Upper lobe of left lung (tissue), 4 donors: ENCODE measurements around the gene MAP4K4.

ENCODE experiments used
- EP300 ChIP-seq, 4 donors: sonication (generic); formaldehyde crosslinking; IDR thresholded peaks; one replicate each; pipeline ENCODE4 v1.5.1; 2017; ENCODE audit warnings: antibody characterized with exemption in 4 of 4, control low read depth in 2 of 4
- POLR2A ChIP-seq, 4 donors: fragments of 450-650 bp; IDR thresholded peaks; one replicate each; pipeline ENCODE4 v1.5.1; 2016 to 2017; ENCODE audit warnings: antibody characterized with exemption in 4 of 4, mild to moderate bottlenecking in 2 of 4
- POLR2AphosphoS5 ChIP-seq, 2 donors: sonication (generic); formaldehyde crosslinking; IDR thresholded peaks; one replicate each; pipeline ENCODE4 v1.5.1; 2017; ENCODE audit warnings: antibody characterized with exemption in 2 of 2
- TF ChIP-seq, protein P1 (sequence below), 6 experiments: fragments of 450-650 bp in 4 of 6; fragments of 200-600 bp in 2 of 6; sonication (generic) in 2 of 6; IDR thresholded peaks; one replicate each; pipeline ENCODE4 v1.5.1; 2016 to 2019; ENCODE audit warnings: antibody characterized with exemption in 6 of 6

- TF ChIP-seq POLR2AphosphoS5 (IDR thresholded peaks at IDR 0.05) (no peak), EP300 (IDR thresholded peaks at IDR 0.05) (no peak), POLR2A (IDR thresholded peaks at IDR 0.05) (no peak)
- TF ChIP-seq, protein P1, sequence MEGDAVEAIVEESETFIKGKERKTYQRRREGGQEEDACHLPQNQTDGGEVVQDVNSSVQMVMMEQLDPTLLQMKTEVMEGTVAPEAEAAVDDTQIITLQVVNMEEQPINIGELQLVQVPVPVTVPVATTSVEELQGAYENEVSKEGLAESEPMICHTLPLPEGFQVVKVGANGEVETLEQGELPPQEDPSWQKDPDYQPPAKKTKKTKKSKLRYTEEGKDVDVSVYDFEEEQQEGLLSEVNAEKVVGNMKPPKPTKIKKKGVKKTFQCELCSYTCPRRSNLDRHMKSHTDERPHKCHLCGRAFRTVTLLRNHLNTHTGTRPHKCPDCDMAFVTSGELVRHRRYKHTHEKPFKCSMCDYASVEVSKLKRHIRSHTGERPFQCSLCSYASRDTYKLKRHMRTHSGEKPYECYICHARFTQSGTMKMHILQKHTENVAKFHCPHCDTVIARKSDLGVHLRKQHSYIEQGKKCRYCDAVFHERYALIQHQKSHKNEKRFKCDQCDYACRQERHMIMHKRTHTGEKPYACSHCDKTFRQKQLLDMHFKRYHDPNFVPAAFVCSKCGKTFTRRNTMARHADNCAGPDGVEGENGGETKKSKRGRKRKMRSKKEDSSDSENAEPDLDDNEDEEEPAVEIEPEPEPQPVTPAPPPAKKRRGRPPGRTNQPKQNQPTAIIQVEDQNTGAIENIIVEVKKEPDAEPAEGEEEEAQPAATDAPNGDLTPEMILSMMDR (IDR thresholded peaks at IDR 0.05): no peak
These were observed 19.8 kb upstream of the MAP4K4 start for GRCh38 chr2:101677658-101678057.
